LNCaP clone FGC (cell line): Measurements from ENCODE around the gene NHLRC3.

Source experiments
- DNase-seq: peaks from one replicate; pipeline ENCODE4 v3.0.0-alpha.2; 2011; ENCODE audit warnings: low read depth
- H3K4me3 ChIP-seq: 2 replicates; pipeline ENCODE4 v1.5.1; 2011; ENCODE audit warnings: mild to moderate bottlenecking, low read depth, low read length, control low read depth
- CTCF ChIP-seq: IDR thresholded peaks from 2 replicates; pipeline ENCODE4 v1.5.1; 2012; ENCODE audit warnings: mild to moderate bottlenecking; ENCODE audit not compliant: control insufficient read depth, insufficient read depth; ENCODE audit errors: extremely low read depth

NHLRC3 gene

DNA sequence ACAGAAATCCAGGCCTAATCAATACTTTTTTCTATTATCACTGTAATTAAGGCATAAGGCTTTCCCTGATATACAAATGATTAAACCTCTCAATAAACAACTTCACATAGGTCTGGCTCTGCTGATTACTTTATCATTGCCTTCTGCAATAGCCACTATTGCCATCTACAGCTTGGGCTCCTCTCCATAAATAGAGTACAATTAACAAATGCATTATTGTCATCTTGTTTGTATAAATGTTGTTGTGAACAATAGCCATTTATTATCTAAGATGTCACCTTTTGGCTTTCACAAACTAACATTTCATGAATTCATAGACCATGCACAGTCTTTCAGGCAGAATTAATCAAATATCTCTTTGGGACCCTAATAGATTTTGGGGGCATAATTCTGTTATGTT, 53.3 kb downstream of the NHLRC3 start:
- no peak overlapping the region for H3K4me3 ChIP-seq
- DNase-seq: no peak
- no peak for TF ChIP-seq CTCF

GRCh38 chr13:39095500-39095899, 57.2 kb downstream of the NHLRC3 start:
- H3K4me3 ChIP-seq: no peak overlapping the region
- DNase-seq: no peak
- TF ChIP-seq CTCF: no peak

DNA sequence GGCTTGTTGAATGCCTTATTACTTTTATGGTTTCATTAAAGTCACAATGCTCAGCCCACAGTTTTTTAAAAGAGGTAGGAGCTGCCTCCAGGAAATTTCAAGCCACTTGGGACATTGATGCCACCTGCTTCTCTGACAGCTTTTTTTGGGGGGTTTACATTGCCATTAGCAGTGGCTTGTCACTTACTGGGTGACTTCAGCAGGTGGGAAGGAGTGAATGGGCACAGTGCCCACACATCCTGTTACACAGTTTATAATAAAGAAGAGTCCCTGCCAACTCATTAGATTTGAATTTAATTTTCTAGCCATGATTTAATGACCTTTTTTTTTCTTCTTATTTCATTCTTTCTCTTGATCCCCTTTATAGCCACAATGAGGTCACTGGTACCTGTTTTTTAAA, 61.0 kb downstream of the NHLRC3 start:
- no peak for TF ChIP-seq CTCF
- H3K4me3 ChIP-seq: no peak overlapping the region
- no peak for DNase-seq
